H9 (cell line): ENCODE data around the gene ABCD1. TPM values are rescaled to one million over a fixed set of nuclear protein-coding genes. Genes with fewer than 3 reads are reported as not detected.

ENCODE experiments used
- DNase-seq: peaks from one replicate; pipeline ENCODE4 v3.0.0-alpha.2; 2017
- H2AFZ ChIP-seq: one replicate; pipeline ENCODE4 v1.6.1; 2013; ENCODE audit warnings: mild to moderate bottlenecking, low read length, control low read depth, moderate library complexity
- H2AK5ac ChIP-seq: 2 replicates; pipeline ENCODE4 v1.6.1; 2013; ENCODE audit warnings: low read length, control low read depth, mixed read lengths; ENCODE audit not compliant: insufficient read length
- H2BK120ac ChIP-seq: one replicate; pipeline ENCODE4 v1.6.1; 2013; ENCODE audit warnings: low read depth, mild to moderate bottlenecking, low read length, control low read depth, inconsistent platforms; ENCODE audit not compliant: poor library complexity, severe bottlenecking
- H2BK12ac ChIP-seq: 2 replicates; pipeline ENCODE4 v1.6.1; 2013; ENCODE audit warnings: low read length, control low read depth, mixed read lengths, low read depth; ENCODE audit not compliant: insufficient read length
- H2BK15ac ChIP-seq: 2 replicates; pipeline ENCODE4 v1.6.1; 2013; ENCODE audit warnings: low read depth, low read length, control low read depth
- H2BK20ac ChIP-seq: one replicate; pipeline ENCODE4 v1.6.1; 2013; ENCODE audit warnings: low read depth, mild to moderate bottlenecking, low read length, control low read depth, inconsistent platforms; ENCODE audit not compliant: poor library complexity, severe bottlenecking
- H2BK5ac ChIP-seq: 2 replicates; pipeline ENCODE4 v1.6.1; 2013; ENCODE audit warnings: low read length, control low read depth, mixed read lengths; ENCODE audit not compliant: insufficient read length
- H3K14ac ChIP-seq: 2 replicates; pipeline ENCODE4 v1.6.1; 2013; ENCODE audit warnings: low read length, control low read depth; ENCODE audit not compliant: insufficient read depth
- H3K18ac ChIP-seq: 2 replicates; pipeline ENCODE4 v1.6.1; 2013; ENCODE audit warnings: low read depth, mild to moderate bottlenecking, mixed read lengths, low read length, control low read depth; ENCODE audit not compliant: insufficient read length
- H3K23ac ChIP-seq: 2 replicates; pipeline ENCODE4 v1.6.1; 2013; ENCODE audit warnings: low read length, control low read depth, mixed read lengths, low read depth; ENCODE audit not compliant: insufficient read length
- H3K23me2 ChIP-seq: 2 replicates; pipeline ENCODE4 v1.6.1; 2013; ENCODE audit warnings: low read depth, mild to moderate bottlenecking, mixed read lengths, low read length, control low read depth; ENCODE audit not compliant: insufficient read length, poor library complexity, severe bottlenecking
- H3K27ac ChIP-seq: 2 replicates; pipeline ENCODE4 v1.5.1; 2013; ENCODE audit warnings: low read length, control low read depth, mixed read lengths, low read depth; ENCODE audit not compliant: insufficient read length
- H3K27me3 ChIP-seq: 2 replicates; pipeline ENCODE4 v1.6.1; 2013; ENCODE audit warnings: low read length, control low read depth, inconsistent platforms; ENCODE audit not compliant: insufficient read depth
- H3K4ac ChIP-seq: 2 replicates; pipeline ENCODE4 v1.6.1; 2013; ENCODE audit warnings: low read depth, mild to moderate bottlenecking, control low read depth, inconsistent platforms, low read length, moderate library complexity
- H3K4me1 ChIP-seq: 2 replicates; pipeline ENCODE4 v1.6.1; 2013; ENCODE audit warnings: low read length, control low read depth, inconsistent platforms; ENCODE audit not compliant: insufficient read depth
- H3K4me2 ChIP-seq: 2 replicates; pipeline ENCODE4 v1.6.1; 2013; ENCODE audit warnings: low read length, control low read depth, mixed read lengths; ENCODE audit not compliant: insufficient read length, insufficient read depth
- H3K56ac ChIP-seq: 2 replicates; pipeline ENCODE4 v1.6.1; 2013; ENCODE audit warnings: low read depth, mild to moderate bottlenecking, mixed read lengths, low read length, control low read depth; ENCODE audit not compliant: insufficient read length
- H3K79me1 ChIP-seq: 2 replicates; pipeline ENCODE4 v1.6.1; 2013; ENCODE audit warnings: low read depth, mild to moderate bottlenecking, moderate library complexity, low read length, control low read depth, inconsistent platforms; ENCODE audit not compliant: insufficient read depth, poor library complexity, severe bottlenecking
- H3K79me2 ChIP-seq: 2 replicates; pipeline ENCODE4 v1.6.1; 2013; ENCODE audit warnings: low read length, control low read depth, inconsistent platforms; ENCODE audit not compliant: insufficient read depth
- H3K9ac ChIP-seq: 2 replicates; pipeline ENCODE4 v1.6.1; 2013; ENCODE audit warnings: low read length, control low read depth, mixed read lengths; ENCODE audit not compliant: insufficient read length; ENCODE audit errors: extremely low read depth
- H3K9me3 ChIP-seq: one replicate; pipeline ENCODE4 v1.6.1; 2013; ENCODE audit warnings: low read depth, low read length, inconsistent platforms; ENCODE audit not compliant: control insufficient read depth
- H3T11ph ChIP-seq: one replicate; pipeline ENCODE4 v1.6.1; 2013; ENCODE audit warnings: mild to moderate bottlenecking, low read length, control low read depth, inconsistent platforms
- H4K20me1 ChIP-seq: one replicate; pipeline ENCODE4 v1.6.1; 2013; ENCODE audit not compliant: control insufficient read depth, insufficient read length, insufficient read depth
- H4K5ac ChIP-seq: 2 replicates; pipeline ENCODE4 v1.6.1; 2013; ENCODE audit warnings: low read depth, mild to moderate bottlenecking, mixed read lengths, low read length, control low read depth; ENCODE audit not compliant: insufficient read length
- H4K8ac ChIP-seq: replicated peaks from 2 replicates; pipeline ENCODE4 v1.6.1; 2013; ENCODE audit warnings: low read length, control low read depth, mixed read lengths, low read depth; ENCODE audit not compliant: insufficient read length
- H4K91ac ChIP-seq: 2 replicates; pipeline ENCODE4 v1.6.1; 2013; ENCODE audit warnings: low read depth, mild to moderate bottlenecking, moderate library complexity, mixed read lengths, low read length, control low read depth; ENCODE audit not compliant: insufficient read length
- H3K27ac Mint-ChIP-seq, 3 experiments: 2 replicates in 2 of 3; 3 replicates in 1 of 3; pipeline ENCODE4 v1.8.0; 2020 to 2021; ENCODE audit warnings: mixed read lengths in 3 of 3, mild to moderate bottlenecking in 1 of 3, moderate library complexity in 1 of 3
- H3K27me3 Mint-ChIP-seq: 2 replicates; pipeline ENCODE4 v1.8.0; 2021; ENCODE audit warnings: low read depth, mild to moderate bottlenecking, moderate library complexity, mixed read lengths
- H3K36me3 Mint-ChIP-seq, 3 experiments: 2 replicates in 2 of 3; 3 replicates in 1 of 3; pipeline ENCODE4 v1.8.0; 2020 to 2021; ENCODE audit warnings: low read depth in 3 of 3, mixed read lengths in 3 of 3; ENCODE audit not compliant: insufficient read depth in 1 of 3
- H3K4me1 Mint-ChIP-seq, 2 experiments: 2 replicates each; pipeline ENCODE4 v1.8.0; 2020; ENCODE audit warnings: mixed read lengths in 2 of 2
- H3K4me3 Mint-ChIP-seq, 2 experiments: 2 replicates in 1 of 2; 3 replicates in 1 of 2; pipeline ENCODE4 v1.8.0; 2020 to 2021; ENCODE audit warnings: mild to moderate bottlenecking in 2 of 2, mixed read lengths in 2 of 2, moderate library complexity in 1 of 2
- H3K9me3 Mint-ChIP-seq, 2 experiments: 2 replicates in 1 of 2; 3 replicates in 1 of 2; pipeline ENCODE4 v1.8.0; 2020; ENCODE audit warnings: mild to moderate bottlenecking in 2 of 2, mixed read lengths in 2 of 2, moderate library complexity in 1 of 2
- WGBS: extraction: QIAGEN DNeasy Blood & Tissue Kit; methylation state at CpG from one replicate; pipeline ENCODE4 v1.1.7; 2013; ENCODE audit warnings: missing lambda C conversion rate, low lambda C conversion rate, mixed read lengths; ENCODE audit not compliant: insufficient read length; ENCODE audit errors: extremely low coverage; 5-methylcytosine and 5-hydroxymethylcytosine counted together
- total RNA-seq: library from RNA; stranded (reverse); gene quantifications from 2 replicates; pipeline ENCODE4 v1.2.1, GENCODE V29; 2021
- TF ChIP-seq, protein P1 (sequence below): fragments of 200-600 bp; sonication (generic); conservative IDR thresholded peaks from 3 replicates; pipeline ENCODE4 v1.8.0; 2021; ENCODE audit warnings: antibody characterized with exemption, mild to moderate bottlenecking

Gene ABCD1
- total RNA-seq, 1 experiment from 2014 or later, result 11.1 TPM

DNA sequence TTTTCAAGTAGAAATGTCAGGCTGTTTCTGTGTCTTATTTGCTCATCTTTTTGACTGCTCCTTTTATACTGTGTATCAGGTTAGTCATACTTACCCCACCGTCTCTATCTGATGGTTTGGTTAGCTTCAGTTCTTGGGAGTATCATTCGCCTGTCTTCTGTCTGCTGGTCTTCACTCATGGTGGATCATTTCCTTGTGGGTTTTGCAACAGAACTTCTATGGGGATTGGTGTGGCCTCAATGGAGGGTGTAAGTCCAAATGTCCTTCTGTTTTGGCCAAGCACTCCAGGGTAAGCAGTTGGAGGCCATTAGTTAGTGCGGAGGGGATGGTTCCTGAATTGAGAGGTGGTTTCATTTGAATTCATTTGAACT, 7.2 kb downstream of the ABCD1 start:
- H3K56ac ChIP-seq, result no peak overlapping the region
- TF ChIP-seq, protein P1, sequence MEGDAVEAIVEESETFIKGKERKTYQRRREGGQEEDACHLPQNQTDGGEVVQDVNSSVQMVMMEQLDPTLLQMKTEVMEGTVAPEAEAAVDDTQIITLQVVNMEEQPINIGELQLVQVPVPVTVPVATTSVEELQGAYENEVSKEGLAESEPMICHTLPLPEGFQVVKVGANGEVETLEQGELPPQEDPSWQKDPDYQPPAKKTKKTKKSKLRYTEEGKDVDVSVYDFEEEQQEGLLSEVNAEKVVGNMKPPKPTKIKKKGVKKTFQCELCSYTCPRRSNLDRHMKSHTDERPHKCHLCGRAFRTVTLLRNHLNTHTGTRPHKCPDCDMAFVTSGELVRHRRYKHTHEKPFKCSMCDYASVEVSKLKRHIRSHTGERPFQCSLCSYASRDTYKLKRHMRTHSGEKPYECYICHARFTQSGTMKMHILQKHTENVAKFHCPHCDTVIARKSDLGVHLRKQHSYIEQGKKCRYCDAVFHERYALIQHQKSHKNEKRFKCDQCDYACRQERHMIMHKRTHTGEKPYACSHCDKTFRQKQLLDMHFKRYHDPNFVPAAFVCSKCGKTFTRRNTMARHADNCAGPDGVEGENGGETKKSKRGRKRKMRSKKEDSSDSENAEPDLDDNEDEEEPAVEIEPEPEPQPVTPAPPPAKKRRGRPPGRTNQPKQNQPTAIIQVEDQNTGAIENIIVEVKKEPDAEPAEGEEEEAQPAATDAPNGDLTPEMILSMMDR, result no peak
- H3K4me1 Mint-ChIP-seq, result peaks cover 17 to 19% of the 10 kb centered on the region in 2 experiments
- no peak overlapping the region for H4K5ac ChIP-seq
- no peak overlapping the region for H2BK12ac ChIP-seq
- no peak overlapping the region for H2BK15ac ChIP-seq
- no peak overlapping the region for H3K18ac ChIP-seq
- no peak overlapping the region for H3K14ac ChIP-seq
- no peaks in the 10 kb centered on the region; the same call in 1 of the 2 replicates for H3K27me3 Mint-ChIP-seq
- no peaks in the 10 kb centered on the region for H3K4me1 ChIP-seq
- no peak overlapping the region for H2AK5ac ChIP-seq
- H3K4me2 ChIP-seq, result no peak overlapping the region
- no CpG with 5 or more reads among the region's 3 CpGs for WGBS
- H3K23ac ChIP-seq, result no peak overlapping the region
- no peak overlapping the region for H4K91ac ChIP-seq
- H3K79me1 ChIP-seq, result no peaks in the 10 kb centered on the region
- H3K27ac Mint-ChIP-seq, result no peak overlapping the region
- no peaks in the 10 kb centered on the region for H3K23me2 ChIP-seq
- H3K4me3 Mint-ChIP-seq, result no peak overlapping the region
- H3K4ac ChIP-seq, result no peak overlapping the region
- peaks cover 49% of the 10 kb centered on the region for H3K9me3 ChIP-seq
- H3K9me3 Mint-ChIP-seq, result peaks cover 77 to 84% of the 10 kb centered on the region in 2 experiments
- DNase-seq, result no peak
- no peak overlapping the region for H3K9ac ChIP-seq
- H3K27me3 ChIP-seq, result no peaks in the 10 kb centered on the region
- H3K27ac ChIP-seq, result no peak overlapping the region
- H2BK20ac ChIP-seq, result no peak overlapping the region
- no peak overlapping the region for H2BK5ac ChIP-seq
- no peak overlapping the region for H3T11ph ChIP-seq
- no peak overlapping the region for H4K8ac ChIP-seq
- H2AFZ ChIP-seq, result no peak overlapping the region
- peaks cover 12 to 41% (median 40%) of the 10 kb centered on the region in 3 experiments for H3K36me3 Mint-ChIP-seq
- no peaks in the 10 kb centered on the region for H3K79me2 ChIP-seq
- no peaks in the 10 kb centered on the region for H4K20me1 ChIP-seq
- H2BK120ac ChIP-seq, result no peak overlapping the region
